SK-N-SH (cell line): ENCODE data around the gene CCDC127. TPM values are rescaled to one million over a fixed set of nuclear protein-coding genes. Genes with fewer than 3 reads are reported as not detected.

Experiments used
- CTCF ChIA-PET: fragments of 300-600, 350-600 bp; formaldehyde crosslinking; extraction: SDS; loops from one replicate; lab custom pipeline; 2021; lab: Yijun Ruan, JAX
- POLR2A ChIA-PET: fragments of 350-600 bp; sonication (Branson Sonifier 250); formaldehyde crosslinking; extraction: SDS; loops from one replicate; lab custom pipeline; 2020; ENCODE audit warnings: antibody characterized with exemption, inconsistent platforms; lab: Yijun Ruan, JAX
- DNase-seq: peaks from one replicate; pipeline ENCODE4 v3.0.0; 2012
- H2AFZ ChIP-seq: fragments of 200-600 bp; sonication (generic); 2 replicates; pipeline ENCODE4 v1.8.1; 2016; ENCODE audit warnings: antibody characterized with exemption, mild to moderate bottlenecking, low read depth
- H3F3A ChIP-seq: fragments of 200-600 bp; sonication (generic); replicated peaks from 2 replicates; pipeline ENCODE3; 2016; ENCODE audit warnings: antibody characterized with exemption, mild to moderate bottlenecking; ENCODE audit not compliant: insufficient read depth
- H3K27ac ChIP-seq, 2 experiments: fragments of 200-500 bp in 1 of 2; fragments of 200-600 bp in 1 of 2; sonication (Bioruptor generic) in 1 of 2; sonication (generic), shearing (Covaris generic) in 1 of 2; 2 replicates each; pipeline versions ENCODE4 v1.5.1 to v1.6.1; 2014 to 2016; ENCODE audit warnings: low read depth in 2 of 2, inconsistent platforms in 1 of 2, low read length in 1 of 2, mild to moderate bottlenecking in 1 of 2, mixed read lengths in 1 of 2
- H3K27me3 ChIP-seq: fragments of 200-600 bp; sonication (generic), shearing (Covaris generic); 2 replicates; pipeline ENCODE4 v1.6.1; 2016; ENCODE audit warnings: mixed run types; ENCODE audit not compliant: insufficient read depth
- H3K36me3 ChIP-seq, 2 experiments: fragments of 200-500 bp in 1 of 2; fragments of 200-600 bp in 1 of 2; sonication (Bioruptor generic) in 1 of 2; sonication (generic) in 1 of 2; replicated peaks in 1 of 2; 2 replicates each; pipeline versions ENCODE3 to v1.5.1; 2014 to 2016; ENCODE audit warnings: low read length in 1 of 2, mild to moderate bottlenecking in 1 of 2; ENCODE audit not compliant: insufficient read depth in 2 of 2, control insufficient read depth in 1 of 2
- H3K4me1 ChIP-seq, 2 experiments: fragments of 200-500 bp in 1 of 2; fragments of 200-600 bp in 1 of 2; sonication (Bioruptor generic) in 1 of 2; sonication (generic), shearing (Covaris generic) in 1 of 2; 2 replicates each; pipeline versions ENCODE4 v1.5.1 to v1.6.1; 2014 to 2016; ENCODE audit warnings: low read depth in 1 of 2, low read length in 1 of 2, mixed run types in 1 of 2; ENCODE audit not compliant: insufficient read depth in 2 of 2, control insufficient read depth in 1 of 2
- H3K4me2 ChIP-seq: fragments of 200-600 bp; sonication (generic), shearing (Covaris generic); 2 replicates; pipeline ENCODE4 v1.6.1; 2017; ENCODE audit warnings: mixed run types
- H3K4me3 ChIP-seq, 2 experiments: fragments of 200-500 bp in 1 of 2; fragments of 200-600 bp in 1 of 2; sonication (Bioruptor generic) in 1 of 2; sonication (generic), shearing (Covaris generic) in 1 of 2; 2 replicates each; pipeline versions ENCODE4 v1.5.1 to v1.8.1; 2014 to 2016; ENCODE audit warnings: low read depth in 2 of 2, inconsistent platforms in 1 of 2, low read length in 1 of 2, mild to moderate bottlenecking in 1 of 2, mixed read lengths in 1 of 2, moderate library complexity in 1 of 2
- H3K79me2 ChIP-seq: fragments of 200-600 bp; sonication (generic); 2 replicates; pipeline ENCODE4 v1.8.1; 2017; ENCODE audit warnings: mild to moderate bottlenecking; ENCODE audit not compliant: insufficient read depth
- H3K9ac ChIP-seq: fragments of 200-600 bp; sonication (generic); 2 replicates; pipeline ENCODE4 v1.6.1; 2017; ENCODE audit warnings: mixed run types
- H3K9me2 ChIP-seq: fragments of 200-600 bp; sonication (generic); 2 replicates; pipeline ENCODE4 v1.6.1; 2017; ENCODE audit warnings: mixed run types
- H3K9me3 ChIP-seq: fragments of 200-600 bp; sonication (generic); 2 replicates; pipeline ENCODE4 v1.6.1; 2017; ENCODE audit warnings: mixed run types, mild to moderate bottlenecking, moderate library complexity
- H4K20me1 ChIP-seq: fragments of 200-600 bp; sonication (generic); 2 replicates; pipeline ENCODE4 v1.6.1; 2017; ENCODE audit warnings: mild to moderate bottlenecking, mixed run types; ENCODE audit not compliant: insufficient read depth
- CHD2 ChIP-seq: fragments of 150-350 bp; IDR thresholded peaks from 2 replicates; pipeline ENCODE4 v1.6.1; 2018; ENCODE audit warnings: low read length; ENCODE audit not compliant: partially characterized antibody
- ELF1 ChIP-seq: IDR thresholded peaks from 2 replicates; pipeline ENCODE4 v1.4.0; 2012
- EP300 ChIP-seq, 2 experiments: IDR thresholded peaks; 2 replicates each; pipeline versions ENCODE4 v1.4.0 to v1.6.1; 2012; ENCODE audit warnings: borderline replicate concordance in 1 of 2, low read depth in 1 of 2, low read length in 1 of 2
- FOSL2 ChIP-seq: IDR thresholded peaks from 2 replicates; pipeline ENCODE4 v1.4.0; 2012; ENCODE audit warnings: low read depth, mild to moderate bottlenecking, moderate library complexity, borderline replicate concordance
- IRF3 ChIP-seq: fragments of 150-350 bp; IDR thresholded peaks from 2 replicates; pipeline ENCODE4 v1.6.1; 2016; ENCODE audit warnings: mild to moderate bottlenecking, low read depth, low read length
- JUND ChIP-seq: IDR thresholded peaks from 2 replicates; pipeline ENCODE4 v1.4.0; 2012
- MXI1 ChIP-seq: IDR thresholded peaks from 2 replicates; pipeline ENCODE4 v1.6.1; 2012; ENCODE audit warnings: mild to moderate bottlenecking, low read depth, low read length, improper control_type of control experiment
- NFIC ChIP-seq: IDR thresholded peaks from 2 replicates; pipeline ENCODE4 v1.4.0; 2012; ENCODE audit warnings: borderline replicate concordance
- NRF1 ChIP-seq: IDR thresholded peaks from 2 replicates; pipeline ENCODE4 v1.6.1; 2012; ENCODE audit warnings: low read depth, mild to moderate bottlenecking, low read length
- POLR2AphosphoS5 ChIP-seq: IDR thresholded peaks from 2 replicates; pipeline ENCODE4 v1.6.1; 2012; ENCODE audit warnings: low read depth, low read length
- REST ChIP-seq: IDR thresholded peaks from 2 replicates; pipeline ENCODE4 v1.6.1; 2012; ENCODE audit warnings: mild to moderate bottlenecking, low read depth, low read length, moderate library complexity
- RFX5 ChIP-seq: IDR thresholded peaks from 2 replicates; pipeline ENCODE4 v1.6.1; 2012; ENCODE audit warnings: mild to moderate bottlenecking, improper control_type of control experiment, low read length
- RXRA ChIP-seq: IDR thresholded peaks from 2 replicates; pipeline ENCODE4 v1.4.0; 2012; ENCODE audit warnings: low read depth, mild to moderate bottlenecking, borderline replicate concordance
- SIN3A ChIP-seq: IDR thresholded peaks from 2 replicates; pipeline ENCODE4 v1.6.1; 2012; ENCODE audit warnings: low read depth, mild to moderate bottlenecking, low read length, moderate library complexity, borderline replicate concordance
- SMC3 ChIP-seq: IDR thresholded peaks from 2 replicates; pipeline ENCODE4 v1.6.1; 2012; ENCODE audit warnings: low read depth, low read length, improper control_type of control experiment
- TAF1 ChIP-seq: IDR thresholded peaks from 2 replicates; pipeline ENCODE4 v1.6.1; 2012; ENCODE audit warnings: low read depth, mild to moderate bottlenecking, low read length, moderate library complexity, borderline replicate concordance
- WGBS: methylation state at CpG from one replicate; pipeline ENCODE4 v1.1.6; 2017; ENCODE audit warnings: low lambda C conversion rate; 5-methylcytosine and 5-hydroxymethylcytosine counted together
- polyA plus RNA-seq, 3 experiments: library from polyadenylated mRNA; depleted of rRNA; stranded (reverse); fragments of >200 nt; gene quantifications; 2 replicates each; pipeline ENCODE4 v1.2.3, GENCODE V29; 2012
- TF ChIP-seq, protein P1 (sequence below): IDR thresholded peaks from 2 replicates; pipeline ENCODE4; 2012
- TF ChIP-seq, protein P2 (sequence below): IDR thresholded peaks from 2 replicates; pipeline ENCODE4 v1.4.0; 2012; ENCODE audit warnings: low read depth

The CCDC127 gene
- polyA plus RNA-seq, 1 of the 3 experiments (the other 2 are of a cell fraction) = 3.9 TPM

- Histone ChIP-seq H3K4me2 (no peak overlapping the region), H2AFZ (no peak overlapping the region), H3K27ac (no peak overlapping the region), H3K4me3 (no peak overlapping the region), H3K9me3 (no peaks in the 10 kb centered on the region), H3K9ac (no peak overlapping the region), H3K9me2 (no peaks in the 10 kb centered on the region), H3K4me1 (peaks cover 0 to 12% of the 10 kb centered on the region in 2 experiments; a peak in 1 of 4 replicates), H3K79me2 (no peaks in the 10 kb centered on the region), H3K36me3 (no peaks in the 10 kb centered on the region), H3F3A (no peaks in the 10 kb centered on the region), H4K20me1 (no peaks in the 10 kb centered on the region), H3K27me3 (no peaks in the 10 kb centered on the region)
- WGBS = 90% methylated on average over 20 of the region's 46 CpGs
- no peak for DNase-seq
- ChIA-PET CTCF (interaction anchor here (0.7 kb wide), 1 partner anchor 239 kb away, joined by 3 read pairs; no protein-coding TSS in a partner anchor), POLR2A (no interaction called here)
- TF ChIP-seq RFX5 (no peak), NFIC (no peak), TAF1 (no peak), ELF1 (no peak), POLR2AphosphoS5 (no peak), SIN3A (no peak)
- TF ChIP-seq, protein P1, sequence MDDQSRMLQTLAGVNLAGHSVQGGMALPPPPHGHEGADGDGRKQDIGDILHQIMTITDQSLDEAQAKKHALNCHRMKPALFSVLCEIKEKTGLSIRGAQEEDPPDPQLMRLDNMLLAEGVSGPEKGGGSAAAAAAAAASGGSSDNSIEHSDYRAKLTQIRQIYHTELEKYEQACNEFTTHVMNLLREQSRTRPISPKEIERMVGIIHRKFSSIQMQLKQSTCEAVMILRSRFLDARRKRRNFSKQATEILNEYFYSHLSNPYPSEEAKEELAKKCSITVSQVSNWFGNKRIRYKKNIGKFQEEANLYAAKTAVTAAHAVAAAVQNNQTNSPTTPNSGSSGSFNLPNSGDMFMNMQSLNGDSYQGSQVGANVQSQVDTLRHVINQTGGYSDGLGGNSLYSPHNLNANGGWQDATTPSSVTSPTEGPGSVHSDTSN = no peak
These were observed 25.8 kb downstream of the CCDC127 start for GRCh38 chr5:191949-192690.

GRCh38 chr5:191036-191948 lies 26.7 kb downstream of the CCDC127 start, which contains the start of gene LRRC14B:
Gene LRRC14B, plus strand, starts transcription at chr5:191495. Its CDS starts 44 bp downstream, at chr5:191539.
- ChIA-PET CTCF (interaction anchor here (0.7 kb wide), 1 partner anchor 240 kb away, joined by 3 read pairs; no protein-coding TSS in a partner anchor), POLR2A (no interaction called here)
- Histone ChIP-seq H3F3A (no peaks in the 10 kb centered on the region), H2AFZ (no peak within 1 kb of the TSS), H3K27ac (no peak within 1 kb of the TSS), H3K9ac (no peak within 1 kb of the TSS), H3K4me2 (no peak within 1 kb of the TSS), H3K4me3 (no peak within 1 kb of the TSS), H3K9me3 (no peaks in the 10 kb centered on the region), H3K4me1 (peaks cover 0 to 12% of the 10 kb centered on the region in 2 experiments; a peak in 1 of 4 replicates), H4K20me1 (no peaks in the 10 kb centered on the region), H3K79me2 (no peaks in the 10 kb centered on the region), H3K27me3 (no peaks in the 10 kb centered on the region), H3K9me2 (no peaks in the 10 kb centered on the region), H3K36me3 (no peaks in the 10 kb centered on the region)
- DNase-seq = no peak
- WGBS = 85% methylated on average over 27 of the region's 56 CpGs
- TF ChIP-seq RXRA (no peak), REST (no peak), NRF1 (no peak), MXI1 (no peak), JUND (no peak), POLR2AphosphoS5 (no peak), CHD2 (no peak), FOSL2 (no peak), SMC3 (no peak), EP300 (IDR thresholded peaks at IDR 0.05; ENCODE audit: borderline replicate concordance in 1 of 2, low read depth in 1 of 2, low read length in 1 of 2) (no peak), IRF3 (no peak), TAF1 (no peak)
- TF ChIP-seq, protein P2, sequence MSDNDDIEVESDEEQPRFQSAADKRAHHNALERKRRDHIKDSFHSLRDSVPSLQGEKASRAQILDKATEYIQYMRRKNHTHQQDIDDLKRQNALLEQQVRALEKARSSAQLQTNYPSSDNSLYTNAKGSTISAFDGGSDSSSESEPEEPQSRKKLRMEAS = no peak
